KG1 (cell line): ENCODE measurements around the gene PPM1E.
"Not testable (repeated sequence)": the region's sequence is repeated elsewhere in the genome, so short reads cannot be mapped to it uniquely, and the experiment has no call there.

ENCODE experiments used
- DNase-seq: peaks from one replicate; lab custom pipeline; 2025; lab: John Stamatoyannopoulos, UW

The PPM1E gene

DNA sequence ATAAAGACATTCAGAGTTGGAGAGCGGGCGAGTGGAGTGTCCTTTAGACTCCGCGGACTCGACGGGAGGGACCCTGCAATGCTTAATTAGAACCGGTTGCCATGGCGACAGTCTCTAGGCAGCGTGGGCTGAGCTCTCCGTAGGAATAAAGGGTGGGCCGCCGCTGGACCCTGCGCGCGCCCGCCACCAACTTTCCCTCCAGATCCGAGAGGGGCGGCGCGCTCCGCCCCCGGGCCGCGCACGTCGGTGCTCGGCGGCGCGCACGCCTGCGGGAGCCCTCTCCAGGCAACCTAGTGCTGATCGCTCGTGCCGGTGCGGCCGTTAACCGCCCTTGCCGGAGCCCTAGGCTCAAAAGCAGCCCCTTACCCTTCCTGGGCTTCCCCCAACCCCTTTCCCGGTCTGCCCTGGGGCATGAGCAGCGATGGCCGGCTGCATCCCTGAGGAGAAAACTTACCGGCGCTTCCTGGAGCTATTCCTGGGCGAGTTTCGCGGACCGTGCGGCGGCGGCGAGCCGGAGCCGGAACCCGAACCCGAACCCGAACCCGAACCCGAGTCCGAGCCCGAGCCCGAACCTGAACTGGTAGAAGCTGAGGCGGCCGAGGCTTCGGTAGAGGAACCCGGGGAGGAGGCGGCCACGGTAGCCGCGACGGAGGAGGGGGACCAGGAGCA, at the start of gene PPM1E:
Gene PPM1E (plus strand): TSS at position 278 of the 669 bp plus-strand sequence.
- DNase-seq: no peak

DNA sequence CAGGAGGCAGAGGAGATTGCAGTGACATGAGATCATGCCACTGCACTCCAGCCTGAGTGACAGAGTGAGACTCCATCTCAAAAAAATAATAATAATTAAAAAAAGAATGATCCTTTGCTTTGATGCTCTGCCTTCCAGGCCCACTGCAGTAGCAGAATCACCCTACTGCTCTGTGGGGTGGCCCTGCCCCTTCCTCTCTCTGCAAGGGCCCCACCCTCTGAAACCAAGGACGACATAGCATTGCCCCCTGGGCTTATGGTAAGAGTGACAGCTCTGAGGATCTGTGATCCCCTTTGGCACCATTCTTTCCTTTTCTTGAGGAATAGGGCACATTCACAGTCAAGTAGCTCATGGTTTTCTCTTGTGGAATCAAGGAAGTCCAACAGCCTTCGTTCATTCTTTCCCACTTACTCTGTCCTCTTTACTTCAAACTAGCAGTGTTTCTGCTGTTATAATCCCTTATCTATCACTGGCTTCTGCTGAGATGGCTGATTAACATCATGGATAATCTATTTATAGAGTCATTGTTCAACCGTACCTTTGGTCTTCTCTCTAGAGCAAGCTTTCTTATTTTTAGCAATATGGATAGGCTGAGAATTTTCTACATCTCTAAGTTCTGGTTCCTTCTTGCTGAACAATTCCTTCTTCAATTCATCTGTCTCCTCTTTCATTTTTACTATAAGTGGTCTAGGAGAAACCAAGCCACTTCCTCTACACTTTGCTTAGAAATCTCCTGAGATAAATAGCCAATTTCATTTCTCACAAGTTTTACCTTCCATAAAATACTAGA, 49.1 kb upstream of the PPM1E start:
- no peak for DNase-seq

DNA sequence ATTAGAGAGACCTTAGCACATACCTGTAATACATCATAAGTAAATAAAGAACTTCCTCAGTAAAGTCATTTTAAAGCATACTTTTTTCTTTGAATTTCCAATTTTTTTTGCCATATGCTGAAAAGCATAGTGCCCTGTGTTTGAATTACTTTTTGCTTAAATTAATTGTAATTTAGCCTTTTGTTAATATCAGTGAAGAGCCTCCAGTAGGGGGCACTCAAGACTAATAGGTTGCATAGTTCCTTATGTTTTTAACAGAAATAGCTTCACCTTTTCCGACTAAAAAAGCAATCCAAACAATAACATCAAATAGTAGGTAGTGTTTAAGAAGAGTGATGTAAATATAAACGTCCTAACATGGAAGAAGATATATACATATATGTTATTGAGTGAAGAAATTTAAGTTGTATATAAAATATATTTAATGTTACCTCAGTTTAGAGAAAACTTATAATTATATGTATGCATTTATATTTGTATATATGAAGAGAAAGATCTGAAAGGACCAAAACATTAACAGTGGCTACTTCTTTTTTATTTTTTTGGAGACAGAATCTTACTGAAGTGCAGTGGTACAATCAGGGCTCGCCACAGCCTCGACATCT, 44.6 kb upstream of the PPM1E start:
- DNase-seq: peak; percentile 47

DNA sequence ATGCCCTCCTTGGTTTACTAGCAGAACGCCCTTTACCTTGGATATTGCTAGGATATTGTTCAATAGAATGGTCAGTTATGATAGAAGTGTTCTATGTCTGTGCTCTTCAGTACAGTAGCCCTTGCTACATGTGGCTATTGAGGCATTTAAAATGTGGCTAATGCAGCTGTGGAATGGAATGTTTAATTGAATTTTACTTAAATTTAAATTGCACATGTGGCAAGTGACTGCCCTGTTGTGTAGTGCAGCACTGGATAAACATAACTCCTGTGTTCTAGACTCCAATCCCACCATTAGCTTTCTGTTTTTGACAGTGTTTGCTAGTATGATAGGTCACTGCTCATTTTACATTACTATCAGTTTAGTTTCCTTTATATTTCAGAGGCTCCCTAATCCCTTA, 33.4 kb upstream of the PPM1E start:
- DNase-seq: no peak

DNA sequence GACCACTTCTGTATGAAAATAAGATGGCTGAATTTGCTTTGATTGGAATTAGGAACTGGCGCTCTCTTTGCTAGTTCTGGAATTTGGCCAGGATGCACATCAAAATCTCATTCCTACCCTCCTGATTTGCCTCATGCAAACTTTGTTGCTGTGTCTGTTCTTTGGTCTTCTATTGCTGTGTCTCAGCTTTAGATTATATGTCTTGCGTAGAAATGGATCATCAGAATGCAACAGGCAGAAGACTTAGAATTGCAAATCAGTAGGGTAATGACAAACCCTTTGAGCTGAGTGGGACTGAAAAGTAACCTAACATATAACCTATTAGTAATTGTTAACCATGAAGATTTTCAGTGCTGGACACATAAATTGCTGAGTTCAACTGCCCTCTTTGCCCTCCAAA, 33.0 kb upstream of the PPM1E start:
- DNase-seq: no peak

DNA sequence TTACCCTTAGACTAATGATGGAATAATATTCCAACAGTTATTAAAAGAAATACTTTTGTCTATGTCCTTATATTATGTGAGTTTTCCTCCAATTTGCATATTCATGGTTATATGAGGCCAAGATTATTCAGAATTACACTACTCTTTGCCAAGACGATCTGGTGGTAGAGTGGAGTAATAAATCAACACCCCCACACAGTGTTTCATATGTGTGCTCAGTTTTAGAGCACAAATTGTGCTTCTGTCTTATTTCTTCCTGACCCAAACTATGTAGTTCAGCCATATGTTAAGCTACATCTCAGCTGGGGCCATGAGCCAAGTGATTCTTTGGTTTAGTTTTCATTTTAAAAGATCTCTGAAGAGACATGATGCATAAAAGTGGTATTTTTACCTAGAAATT, 26.9 kb upstream of the PPM1E start:
- no peak for DNase-seq

DNA sequence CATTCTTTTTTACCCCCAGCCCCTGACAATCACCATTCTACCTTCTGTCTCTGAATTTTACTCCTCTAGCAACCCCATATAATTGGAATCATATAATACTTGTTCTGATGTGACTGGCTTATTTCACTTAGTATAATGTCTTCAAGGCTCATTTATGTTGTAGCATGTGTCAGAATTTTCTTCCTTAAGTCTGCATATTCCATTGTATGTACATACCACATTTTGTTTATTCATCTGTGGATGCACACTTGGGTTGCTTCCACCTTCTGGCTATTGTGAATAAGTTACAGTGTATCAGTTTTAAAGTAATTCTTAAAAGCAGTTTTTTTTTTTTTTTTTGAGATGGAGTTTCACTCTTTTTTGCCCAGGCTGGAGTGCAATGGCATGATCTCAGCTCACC, 24.7 kb upstream of the PPM1E start:
- DNase-seq: no peak

DNA sequence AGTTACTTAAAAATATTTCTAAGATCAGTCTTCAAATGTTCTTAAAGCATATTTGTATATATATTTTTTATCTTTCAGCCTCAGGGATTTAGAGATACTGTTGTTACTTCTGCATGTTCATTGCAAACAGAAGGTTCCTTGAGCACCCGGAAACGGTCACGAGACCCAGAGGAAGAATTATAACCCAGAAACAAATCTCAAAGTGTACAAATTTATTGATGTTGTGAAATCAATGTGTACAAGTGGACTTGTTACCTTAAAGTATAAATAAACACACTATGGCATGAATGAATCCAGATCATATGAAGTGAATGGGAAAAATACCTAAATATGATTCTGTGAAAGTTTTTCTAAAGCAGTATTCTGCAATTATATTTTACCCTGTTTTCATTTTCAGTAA, 21.6 kb upstream of the PPM1E start:
- DNase-seq: no peak

DNA sequence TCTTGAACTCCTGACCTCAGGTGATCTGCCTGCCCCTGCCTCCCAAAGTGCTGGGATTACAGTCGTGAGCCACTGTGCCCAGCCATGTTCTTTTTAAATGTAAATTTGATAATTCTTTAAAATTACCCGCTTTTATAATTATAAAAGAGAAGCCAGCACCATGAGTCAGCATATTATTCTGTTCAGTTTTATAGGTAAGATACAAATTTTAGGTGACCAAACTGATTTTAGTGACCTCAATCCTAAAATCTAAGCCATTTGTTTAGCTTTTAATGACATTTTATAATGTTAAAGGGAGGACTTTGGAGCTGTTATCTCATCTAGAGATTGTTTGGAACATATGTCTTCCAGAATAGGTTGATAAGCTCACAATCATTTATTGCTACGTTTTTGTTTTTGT, 20.8 kb upstream of the PPM1E start:
- no peak for DNase-seq

DNA sequence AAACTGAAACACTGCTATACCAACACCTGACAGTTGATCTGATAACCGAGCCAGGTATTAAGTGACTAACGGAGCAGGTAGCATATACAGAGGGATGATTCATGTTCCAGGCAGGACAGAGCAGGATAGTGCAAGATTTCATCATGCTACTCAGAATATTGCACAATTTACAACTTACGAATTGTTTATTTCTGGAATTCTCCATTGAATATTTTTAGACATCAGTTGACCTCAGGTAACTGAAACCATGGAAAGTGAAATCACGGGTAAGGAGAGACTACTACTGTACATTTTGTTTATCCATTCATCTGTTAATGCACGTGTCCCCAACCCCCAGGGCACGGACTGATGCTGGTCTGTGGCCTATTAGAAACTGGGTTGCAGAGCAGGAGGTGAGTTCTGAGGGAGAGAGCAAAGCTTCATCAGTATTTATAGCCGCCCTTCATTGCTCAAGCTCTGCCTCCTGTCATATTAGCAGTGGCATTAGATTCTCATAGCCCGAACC, 14.5 kb upstream of the PPM1E start:
- no peak for DNase-seq

DNA sequence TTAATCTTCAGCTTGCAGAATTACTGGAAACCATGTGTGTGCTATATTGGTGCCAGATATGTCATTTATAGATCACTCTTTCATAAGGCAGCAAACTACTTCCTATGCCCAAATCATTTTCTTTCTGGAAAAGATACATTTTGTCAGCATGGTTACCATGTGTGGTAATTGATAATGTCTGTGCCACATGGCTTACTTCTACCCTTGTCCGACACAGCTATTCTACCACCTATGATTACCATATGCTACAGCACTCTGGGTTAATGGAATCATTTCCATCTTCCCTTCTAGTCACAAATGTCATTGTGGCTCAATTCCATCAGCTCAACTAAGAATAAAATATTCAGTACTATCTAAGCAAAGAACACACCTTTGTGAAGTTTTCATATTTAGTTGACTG, 8.0 kb upstream of the PPM1E start:
- no peak for DNase-seq

DNA sequence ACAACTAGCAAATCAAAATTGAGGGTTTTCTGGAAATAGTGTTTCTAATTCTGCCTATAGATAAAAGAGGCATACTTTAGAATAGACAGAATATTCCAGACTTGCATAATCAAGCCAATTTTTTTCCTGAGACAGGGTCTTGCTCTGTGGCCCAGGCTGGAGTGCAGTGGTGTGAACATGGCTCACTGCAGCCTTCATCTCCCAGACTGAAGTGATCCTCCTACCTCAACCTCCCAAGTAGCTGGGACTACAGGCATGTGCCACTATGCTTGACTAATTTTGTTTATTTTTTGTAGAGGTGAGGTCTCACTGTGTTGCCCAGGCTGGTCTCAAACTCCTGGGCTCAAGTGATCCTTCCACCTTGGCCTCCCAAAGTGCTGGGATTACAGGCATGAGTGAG, 6.0 kb upstream of the PPM1E start:
- not testable (repeated sequence) for DNase-seq

DNA sequence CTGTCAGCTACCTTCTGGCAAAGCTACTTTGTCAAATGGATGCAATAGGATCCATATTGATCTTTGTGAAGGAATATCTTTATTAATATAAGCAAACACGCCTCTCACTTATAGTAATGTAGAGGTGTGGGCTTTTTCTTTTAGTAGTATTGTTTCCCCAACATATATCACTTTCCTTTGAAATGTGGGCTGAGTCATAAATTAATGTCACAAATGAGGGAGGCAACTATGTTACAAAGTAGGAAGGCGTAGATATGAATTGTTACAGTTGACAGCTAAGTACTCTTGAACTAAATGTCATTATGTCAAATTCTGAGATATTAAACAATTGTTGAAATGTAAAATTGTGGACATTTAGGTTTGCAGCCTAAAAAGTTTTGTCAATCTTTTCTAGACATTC, 2.6 kb upstream of the PPM1E start:
- no peak for DNase-seq

DNA sequence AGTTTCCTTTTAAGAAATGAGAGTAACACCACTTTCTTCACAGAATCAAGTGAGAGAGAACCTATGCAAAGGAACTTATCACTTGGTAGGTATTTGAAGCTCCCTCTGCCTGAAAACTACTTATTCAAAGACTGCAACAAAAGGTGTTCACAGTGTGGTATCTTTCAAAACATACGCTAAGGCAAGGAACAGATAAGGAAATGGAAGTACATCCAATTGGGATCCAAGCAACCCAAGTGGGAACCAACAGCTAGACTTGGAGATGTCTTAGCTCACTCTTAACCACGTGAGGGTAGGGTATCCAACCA, 431 bp upstream of the PPM1E start:
- DNase-seq: no peak

DNA sequence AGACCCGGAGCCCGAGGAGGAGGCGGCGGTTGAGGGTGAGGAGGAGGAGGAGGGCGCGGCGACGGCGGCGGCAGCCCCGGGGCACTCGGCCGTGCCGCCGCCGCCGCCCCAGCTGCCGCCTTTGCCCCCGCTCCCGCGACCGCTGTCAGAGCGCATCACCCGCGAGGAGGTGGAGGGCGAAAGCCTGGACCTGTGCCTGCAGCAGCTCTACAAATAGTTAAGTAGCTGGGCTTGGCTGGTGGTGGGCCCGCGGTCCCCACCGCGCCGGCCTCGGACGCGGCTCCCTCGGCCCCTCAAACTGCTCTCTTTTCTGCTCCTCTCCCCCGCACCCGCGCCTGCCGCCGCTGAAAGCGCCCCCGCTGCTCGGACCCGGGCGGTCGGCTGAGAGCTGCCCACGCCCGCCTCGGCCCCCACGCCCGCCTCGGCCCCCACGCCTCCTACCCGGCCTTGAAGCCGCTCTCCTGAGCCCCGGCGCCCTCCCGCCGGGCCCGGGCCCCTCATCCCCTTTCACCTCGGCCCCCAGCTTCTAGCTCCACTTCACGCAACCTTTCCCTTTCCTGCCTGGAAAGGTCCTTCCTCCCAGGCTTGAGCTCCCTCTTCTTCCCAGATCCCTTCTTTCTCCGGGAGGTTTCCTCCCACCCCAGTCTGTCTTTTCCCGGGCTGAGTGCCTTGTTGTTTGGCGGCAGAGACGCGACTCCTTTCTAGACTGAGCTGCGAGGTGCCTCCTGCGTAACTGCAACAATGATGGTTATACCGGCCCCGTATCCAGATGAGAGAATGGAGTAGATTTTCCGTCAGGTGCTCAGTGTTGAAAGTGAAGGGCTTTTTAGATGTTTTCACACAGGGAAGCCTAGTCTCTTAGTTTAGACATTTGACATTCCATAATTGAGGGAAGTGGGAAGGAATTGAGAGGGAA, 850 bp downstream of the PPM1E start:
- no peak for DNase-seq

DNA sequence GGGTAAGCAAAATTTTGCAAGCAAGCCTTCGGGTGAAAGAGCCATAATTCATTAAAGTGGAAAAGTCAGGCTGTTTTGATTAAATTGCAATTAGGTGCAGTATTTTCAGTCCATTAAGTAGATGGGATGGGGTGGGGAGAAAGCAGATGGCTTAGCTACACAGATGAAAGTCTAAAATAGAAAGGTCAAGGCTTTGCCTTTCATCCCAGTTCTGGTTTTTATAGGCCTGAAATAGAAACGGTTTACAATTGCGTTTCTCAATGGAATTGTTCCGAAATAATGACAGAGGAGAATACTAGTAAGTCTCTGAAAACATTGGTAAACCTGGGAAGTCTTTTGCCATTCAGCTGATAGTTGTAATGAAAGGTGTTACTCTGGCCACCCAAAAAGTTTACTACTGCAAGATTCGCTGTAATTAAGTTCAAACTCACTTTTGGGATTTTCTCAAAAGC, 1.5 kb downstream of the PPM1E start:
- no peak for DNase-seq

DNA sequence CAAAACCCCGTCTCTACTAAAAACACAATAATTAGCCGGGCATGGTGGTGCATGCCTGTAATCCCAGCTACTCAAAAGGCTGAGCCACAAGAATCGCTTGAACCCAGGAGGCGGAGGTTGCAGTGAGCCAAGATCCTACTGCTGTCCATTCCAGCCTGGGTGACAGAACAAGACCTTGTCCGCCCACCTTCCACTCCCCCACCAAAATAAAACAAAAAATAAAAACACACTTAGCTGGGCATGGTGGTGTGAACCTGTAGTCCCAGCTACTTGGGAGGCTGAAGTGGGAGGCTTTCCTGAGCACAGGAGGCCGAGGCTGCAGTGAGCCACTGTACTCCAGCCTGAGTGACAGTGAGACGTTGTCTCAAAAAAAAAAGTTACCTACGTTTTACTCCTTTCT, 3.2 kb downstream of the PPM1E start:
- no peak for DNase-seq

DNA sequence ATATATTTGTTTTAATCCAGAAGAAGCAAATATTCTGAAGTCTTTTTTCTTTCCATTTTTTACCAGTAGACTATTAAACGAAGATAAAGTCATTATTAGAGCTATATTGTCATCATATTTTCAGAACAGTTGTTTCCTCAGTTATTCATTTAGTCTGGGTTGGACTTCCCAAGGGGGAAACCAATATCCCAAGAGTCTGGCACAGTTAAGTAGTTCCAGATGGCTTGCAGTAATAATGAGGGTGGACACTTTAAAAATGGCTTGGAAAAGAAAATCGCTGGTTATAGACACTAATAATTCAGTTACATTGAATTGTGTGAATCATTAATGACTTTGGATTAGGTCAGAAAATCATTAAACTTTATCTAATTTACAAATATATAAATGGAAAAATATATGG, 3.9 kb downstream of the PPM1E start:
- DNase-seq: no peak

DNA sequence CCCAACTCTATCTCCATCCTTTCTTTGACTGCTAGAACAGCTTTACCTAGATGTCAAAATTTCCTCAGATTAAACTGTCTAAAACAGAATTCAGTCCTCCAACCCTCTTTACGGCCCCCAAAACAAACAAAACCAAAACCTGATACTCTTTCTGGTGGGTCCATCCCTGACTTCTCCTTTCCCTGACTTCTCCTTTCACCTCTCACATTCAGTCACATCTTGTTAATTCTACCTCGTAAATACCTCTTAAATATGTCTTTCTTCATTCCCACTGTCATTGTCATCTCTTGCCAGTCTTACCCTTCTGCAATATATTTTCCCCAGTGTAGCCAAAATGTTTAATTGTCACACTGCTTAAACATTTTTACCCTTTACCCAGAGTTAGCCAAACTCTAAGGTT, 4.6 kb downstream of the PPM1E start:
- DNase-seq: no peak

DNA sequence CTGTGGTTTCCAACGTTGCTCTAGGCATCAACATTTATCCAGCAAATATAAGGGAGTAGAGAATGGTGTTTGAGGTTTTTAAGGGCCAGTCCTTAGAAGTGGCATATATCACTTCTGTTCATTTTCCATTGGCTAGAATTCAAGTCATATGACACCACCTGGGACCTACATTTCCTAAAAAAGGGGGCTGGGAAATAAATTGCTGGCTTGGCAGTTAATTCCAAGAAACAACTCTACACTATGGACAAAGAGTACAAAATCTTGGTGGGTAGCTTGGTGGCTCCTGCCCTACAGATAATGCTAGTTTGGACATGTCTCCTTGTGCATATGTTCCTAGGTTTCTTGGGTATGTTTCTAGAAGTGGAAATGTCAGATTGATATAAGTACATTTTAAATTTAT, 7.6 kb downstream of the PPM1E start:
- DNase-seq: no peak

DNA sequence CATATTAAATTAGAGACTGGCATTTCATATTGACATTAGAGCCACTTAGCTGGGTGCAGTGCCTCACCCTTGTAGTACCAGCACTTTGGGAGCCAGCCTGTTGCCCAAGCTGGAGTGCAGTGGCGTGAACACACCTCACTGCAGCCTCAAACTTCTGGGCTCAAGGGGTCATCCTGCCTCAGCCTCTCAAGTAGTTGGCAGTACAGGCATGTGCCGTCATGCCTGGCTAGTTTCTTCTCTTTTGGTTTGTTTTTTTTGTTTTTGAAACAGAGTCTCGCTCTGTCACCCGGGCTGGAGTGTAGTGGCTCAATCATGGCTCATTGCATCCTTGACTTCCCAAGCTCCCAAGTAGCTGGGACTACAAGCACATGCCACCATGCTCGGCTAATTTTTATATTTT, 8.7 kb downstream of the PPM1E start:
- no peak for DNase-seq

DNA sequence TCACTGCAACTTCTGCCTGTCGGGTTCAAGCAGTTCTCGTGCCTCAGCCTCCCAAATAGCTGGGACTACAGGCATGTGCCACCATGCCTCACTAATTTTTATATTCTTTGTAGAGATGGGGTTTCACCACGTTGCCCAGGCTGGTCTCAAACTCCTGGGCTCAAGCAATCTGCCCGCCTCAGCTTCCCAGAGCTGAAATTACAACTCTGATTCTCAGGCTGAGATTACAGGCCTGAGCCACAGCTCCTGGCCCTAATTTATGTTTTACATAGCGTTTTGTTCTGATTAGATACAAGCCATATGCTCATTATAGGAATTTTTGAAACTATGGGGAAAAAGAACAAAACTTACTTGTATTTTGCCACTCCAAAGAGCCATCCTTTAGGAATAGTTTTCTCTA, 22.8 kb downstream of the PPM1E start:
- DNase-seq: not testable (repeated sequence)
